ENCODE results near the gene RHOH. TPM values are rescaled to one million over a fixed set of nuclear protein-coding genes. Genes with fewer than 3 reads are reported as not detected.
A peak's percentile ranks its signal among the peaks of the same experiment; 100 is the strongest.
"Not testable (repeated sequence)": the region's sequence is repeated elsewhere in the genome, so short reads cannot be mapped to it uniquely, and the experiment has no call there.

RHOH gene
- total RNA-seq, 1 experiment from 2014 or later = 74.2 TPM

DNA sequence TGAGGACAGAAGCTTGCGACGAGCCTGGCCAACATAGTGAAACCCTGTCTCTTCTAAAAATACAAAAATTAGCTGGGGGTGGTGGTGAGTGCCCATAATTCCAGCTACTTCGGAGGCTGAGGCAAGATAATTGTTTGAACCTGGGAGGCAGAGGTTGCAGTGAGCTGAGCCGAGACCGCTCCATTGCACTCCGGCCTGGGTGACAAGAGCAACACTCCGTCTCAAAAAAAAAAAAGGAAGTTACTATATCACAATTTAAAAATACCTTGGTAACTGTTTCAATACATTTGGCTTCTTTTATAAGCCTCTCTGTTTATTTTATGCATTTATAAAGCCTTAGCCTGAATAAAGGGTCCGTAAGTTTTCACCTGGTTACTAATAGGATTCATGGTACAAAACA, 91.7 kb downstream of the RHOH start:
- no TSS peak for BruUV-seq (replicated peaks)
- POLR2A ChIA-PET (ENCODE audit: low non-redundant PET) = no interaction called here
- CTCF ChIA-PET = interaction anchor here (0.6 kb wide), 1 partner anchor 17 kb away, joined by 3 read pairs; no protein-coding TSS in a partner anchor

DNA sequence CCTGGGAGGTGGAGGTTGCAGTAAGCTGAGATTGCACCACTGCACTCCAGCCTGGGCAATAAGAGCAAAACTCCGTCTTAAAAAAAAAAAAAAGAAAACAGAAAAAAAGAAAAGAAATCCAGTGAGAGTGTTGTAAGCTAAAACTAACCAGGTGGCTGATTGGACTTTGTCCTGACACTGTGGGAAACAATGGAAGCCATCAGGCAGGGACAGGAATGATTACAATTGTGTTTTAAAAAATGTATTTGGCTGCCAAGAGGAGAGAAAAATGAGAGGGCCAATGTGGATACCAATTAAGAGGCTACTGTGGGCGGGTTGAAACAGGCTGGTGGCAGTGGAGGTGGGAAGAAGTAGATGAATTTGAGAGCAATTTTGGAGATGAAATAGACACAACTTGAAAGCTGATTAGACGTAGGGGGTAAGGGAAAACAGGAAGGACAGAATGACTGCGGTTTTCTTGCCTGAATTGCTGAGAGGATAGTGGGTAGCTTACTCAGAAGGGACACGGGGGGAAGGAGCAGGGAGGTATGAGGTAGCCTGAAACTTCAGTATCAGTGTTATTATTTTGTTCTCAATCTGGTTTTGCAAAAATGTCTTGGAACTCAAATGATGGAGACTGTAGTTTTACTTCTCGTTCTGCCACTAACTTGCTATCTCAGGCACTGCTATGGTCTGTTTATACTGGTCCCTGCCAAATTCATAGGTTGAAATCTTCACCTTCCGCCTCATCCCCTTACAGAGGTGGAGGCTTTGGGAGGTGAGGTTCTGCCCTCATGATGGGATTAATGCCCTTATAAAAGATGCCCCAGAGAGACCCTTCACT, 92.7 kb downstream of the RHOH start:
- POLR2A ChIA-PET (ENCODE audit: low non-redundant PET) = interaction anchor here (0.6 kb wide), 1 partner anchor 1248 kb away, joined by 20 read pairs; no protein-coding TSS in a partner anchor
- TF ChIP-seq, protein P1, sequence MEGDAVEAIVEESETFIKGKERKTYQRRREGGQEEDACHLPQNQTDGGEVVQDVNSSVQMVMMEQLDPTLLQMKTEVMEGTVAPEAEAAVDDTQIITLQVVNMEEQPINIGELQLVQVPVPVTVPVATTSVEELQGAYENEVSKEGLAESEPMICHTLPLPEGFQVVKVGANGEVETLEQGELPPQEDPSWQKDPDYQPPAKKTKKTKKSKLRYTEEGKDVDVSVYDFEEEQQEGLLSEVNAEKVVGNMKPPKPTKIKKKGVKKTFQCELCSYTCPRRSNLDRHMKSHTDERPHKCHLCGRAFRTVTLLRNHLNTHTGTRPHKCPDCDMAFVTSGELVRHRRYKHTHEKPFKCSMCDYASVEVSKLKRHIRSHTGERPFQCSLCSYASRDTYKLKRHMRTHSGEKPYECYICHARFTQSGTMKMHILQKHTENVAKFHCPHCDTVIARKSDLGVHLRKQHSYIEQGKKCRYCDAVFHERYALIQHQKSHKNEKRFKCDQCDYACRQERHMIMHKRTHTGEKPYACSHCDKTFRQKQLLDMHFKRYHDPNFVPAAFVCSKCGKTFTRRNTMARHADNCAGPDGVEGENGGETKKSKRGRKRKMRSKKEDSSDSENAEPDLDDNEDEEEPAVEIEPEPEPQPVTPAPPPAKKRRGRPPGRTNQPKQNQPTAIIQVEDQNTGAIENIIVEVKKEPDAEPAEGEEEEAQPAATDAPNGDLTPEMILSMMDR (conservative IDR thresholded peaks at IDR 0.05; ENCODE audit: low read depth, low read length) = no peak
- no peak for TF ChIP-seq EZH2 (IDR thresholded peaks at IDR 0.05; ENCODE audit: borderline replicate concordance, low read depth, low read length, poor library complexity, severe bottlenecking)
- CTCF ChIA-PET = interaction anchor here (0.6 kb wide), 1 partner anchor 151 kb away, joined by 3 read pairs; no protein-coding TSS in a partner anchor
- BruUV-seq (replicated peaks) = no TSS peak
- Histone ChIP-seq H3K4me1 (ENCODE audit: insufficient read depth, low read length, poor library complexity, severe bottlenecking) (peaks cover 3% of the 10 kb centered on the region), H3K27me3 (replicated peaks; ENCODE audit: insufficient read depth, low read depth, low read length, poor library complexity) (no peaks in the 10 kb centered on the region), H3K4me3 (ENCODE audit: low read depth, low read length, poor library complexity, severe bottlenecking) (no peak overlapping the region), H3K9me3 (ENCODE audit: low read depth, low read length, poor library complexity, severe bottlenecking) (no peaks in the 10 kb centered on the region), H3K27ac (ENCODE audit: low read depth, low read length, poor library complexity, severe bottlenecking) (no peak overlapping the region), H3K36me3 (ENCODE audit: insufficient read depth, low read length, poor library complexity, severe bottlenecking) (no peaks in the 10 kb centered on the region)
- DNase-seq (ENCODE audit: low spot score) = peak; percentile 33
- intact Hi-C loops (cut with micrococcal nuclease; ENCODE audit: unreplicated experiment) = no loop called here

More for the DNA sequence above, 91.7 kb downstream of the RHOH start:
- Histone ChIP-seq H3K4me1 (ENCODE audit: insufficient read depth, low read length, poor library complexity, severe bottlenecking) (peaks cover 3% of the 10 kb centered on the region), H3K9me3 (ENCODE audit: low read depth, low read length, poor library complexity, severe bottlenecking) (no peaks in the 10 kb centered on the region), H3K27ac (ENCODE audit: low read depth, low read length, poor library complexity, severe bottlenecking) (no peak overlapping the region), H3K36me3 (ENCODE audit: insufficient read depth, low read length, poor library complexity, severe bottlenecking) (no peaks in the 10 kb centered on the region), H3K27me3 (replicated peaks; ENCODE audit: insufficient read depth, low read depth, low read length, poor library complexity) (no peaks in the 10 kb centered on the region), H3K4me3 (ENCODE audit: low read depth, low read length, poor library complexity, severe bottlenecking) (no peak overlapping the region)
- intact Hi-C loops (cut with micrococcal nuclease; ENCODE audit: unreplicated experiment) = no loop called here
- no peak for TF ChIP-seq EZH2 (IDR thresholded peaks at IDR 0.05; ENCODE audit: borderline replicate concordance, low read depth, low read length, poor library complexity, severe bottlenecking)
- TF ChIP-seq, protein P1 (conservative IDR thresholded peaks at IDR 0.05; ENCODE audit: low read depth, low read length) = no peak
- no peak for DNase-seq (ENCODE audit: low spot score)

DNA sequence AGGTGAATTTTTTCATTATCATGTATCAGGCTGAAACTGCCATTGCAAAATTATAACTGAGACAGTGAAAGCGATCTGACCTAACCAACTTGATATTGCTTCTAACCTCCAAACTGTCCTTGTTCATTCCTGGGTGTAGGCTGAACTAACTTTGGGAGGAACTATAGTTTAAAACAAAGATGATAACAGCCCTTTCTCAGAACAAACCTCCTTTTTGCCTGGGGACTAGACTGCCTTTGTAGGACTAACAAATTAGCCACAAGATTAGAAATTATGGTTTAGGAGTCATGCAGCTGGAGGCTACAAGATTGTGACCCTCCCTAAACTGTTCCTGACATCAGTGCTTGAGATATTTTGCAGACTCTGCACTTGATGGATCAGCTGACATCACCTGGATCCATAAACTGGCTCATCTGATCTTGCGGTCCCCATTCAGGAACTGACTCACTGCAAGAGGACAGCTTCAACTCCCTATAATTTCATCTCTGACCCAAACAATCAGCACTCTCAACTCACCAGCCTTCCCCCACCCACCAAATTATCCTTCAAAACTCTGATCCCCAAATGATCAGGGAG, 93.9 kb downstream of the RHOH start:
- H3K4me1 ChIP-seq (ENCODE audit: insufficient read depth, low read length, poor library complexity, severe bottlenecking); BruUV-seq (replicated peaks); H3K9me3 ChIP-seq (ENCODE audit: low read depth, low read length, poor library complexity, severe bottlenecking); POLR2A ChIA-PET (ENCODE audit: low non-redundant PET); H3K27me3 ChIP-seq (replicated peaks; ENCODE audit: insufficient read depth, low read depth, low read length, poor library complexity); DNase-seq (ENCODE audit: low spot score); H3K4me3 ChIP-seq (ENCODE audit: low read depth, low read length, poor library complexity, severe bottlenecking); H3K36me3 ChIP-seq (ENCODE audit: insufficient read depth, low read length, poor library complexity, severe bottlenecking); intact Hi-C loops (cut with micrococcal nuclease; ENCODE audit: unreplicated experiment); H3K27ac ChIP-seq (ENCODE audit: low read depth, low read length, poor library complexity, severe bottlenecking): not testable (repeated sequence)
- CTCF ChIA-PET = interaction anchor here (0.5 kb wide), 1 partner anchor 21 kb away, joined by 3 read pairs; no protein-coding TSS in a partner anchor

All from A673 (cell line).